Calu3 (cell line): ENCODE measurements around the gene P2RX3. TPM values are rescaled to one million over a fixed set of nuclear protein-coding genes. Genes with fewer than 3 reads are reported as not detected.

Source experiments
- BruUV-seq: library from RNA; stranded (reverse); fragments of 400-500 nt; replicated peaks from 2 replicates; lab custom pipeline; 2021; lab: Mats Ljungman, UMichigan
- CTCF ChIA-PET: fragments of 300-600 bp; sonication (Branson Sonifier 250); formaldehyde crosslinking; loops from one replicate; lab custom pipeline; 2022; ENCODE audit warnings: antibody characterized with exemption; lab: Charles Lee
- DNase-seq: peaks from one replicate; pipeline ENCODE4 v3.0.0; 2022
- H3K27ac Mint-ChIP-seq: one replicate; pipeline ENCODE4 v1.8.0; 2022; ENCODE audit warnings: mixed read lengths; ENCODE audit not compliant: unreplicated experiment
- H3K27me3 Mint-ChIP-seq: one replicate; pipeline ENCODE4 v1.8.0; 2022; ENCODE audit warnings: mixed read lengths; ENCODE audit not compliant: unreplicated experiment
- H3K36me3 Mint-ChIP-seq: one replicate; pipeline ENCODE4 v1.8.0; 2022; ENCODE audit warnings: mild to moderate bottlenecking, moderate library complexity, mixed read lengths; ENCODE audit not compliant: insufficient read depth, unreplicated experiment
- H3K4me1 Mint-ChIP-seq: one replicate; pipeline ENCODE4 v1.8.0; 2022; ENCODE audit warnings: mild to moderate bottlenecking, low read depth, mixed read lengths; ENCODE audit not compliant: unreplicated experiment
- H3K4me3 Mint-ChIP-seq: one replicate; pipeline ENCODE4 v1.8.0; 2022; ENCODE audit warnings: mild to moderate bottlenecking, low read depth, moderate library complexity, mixed read lengths; ENCODE audit not compliant: unreplicated experiment
- H3K9me3 Mint-ChIP-seq: one replicate; pipeline ENCODE4 v1.8.0; 2022; ENCODE audit warnings: low read depth, mixed read lengths; ENCODE audit not compliant: unreplicated experiment
- CTCF ChIP-seq: fragments of 200-600 bp; IDR thresholded peaks from one replicate; pipeline ENCODE4 v1.8.0; 2022; ENCODE audit warnings: antibody characterized with exemption; ENCODE audit not compliant: unreplicated experiment
- intact Hi-C: fragments of 100-400 bp; cut with micrococcal nuclease; formaldehyde crosslinking; loops from one replicate; pipeline ENCODE4 v1.10.0; 2022; ENCODE audit not compliant: unreplicated experiment
- total RNA-seq: library from RNA; stranded (reverse); gene quantifications from 2 replicates; pipeline ENCODE4 v1.2.3, GENCODE V29; 2022

Gene P2RX3
- total RNA-seq, 1 experiment from 2014 or later = not detected

DNA sequence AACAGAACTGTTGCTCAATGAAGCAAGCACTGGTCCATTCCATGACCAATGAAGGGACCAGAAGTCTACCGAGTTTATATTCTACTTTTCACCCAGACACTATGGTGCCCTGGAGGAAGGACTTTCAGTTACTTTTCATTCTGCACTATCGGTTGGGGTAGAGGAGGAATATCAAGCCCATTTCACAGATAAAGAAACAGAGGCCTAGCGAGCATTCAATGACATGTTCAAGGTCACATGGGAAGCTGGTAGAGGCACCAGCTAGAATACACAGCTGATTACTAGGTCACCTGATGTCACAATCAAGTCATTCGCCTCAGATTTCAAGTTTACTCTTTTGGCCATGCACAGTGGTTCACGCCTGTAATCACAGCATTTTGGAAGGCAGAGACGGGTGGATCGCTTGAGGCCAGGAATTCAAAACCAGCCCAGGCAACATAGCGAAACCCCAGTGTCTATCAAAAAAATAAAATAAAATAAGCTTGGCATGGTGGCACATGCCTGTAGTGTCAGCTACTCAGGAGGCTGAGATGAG is 69.9 kb downstream of the P2RX3 start:
- DNase-seq = no peak
- no TSS peak for BruUV-seq
- no peaks in the 10 kb centered on the region for H3K9me3 Mint-ChIP-seq
- no peak overlapping the region for H3K4me3 Mint-ChIP-seq
- H3K4me1 Mint-ChIP-seq = peaks cover 20% of the 10 kb centered on the region
- intact Hi-C loops = no loop called here
- H3K36me3 Mint-ChIP-seq = peaks cover 36% of the 10 kb centered on the region
- H3K27me3 Mint-ChIP-seq = no peaks in the 10 kb centered on the region
- no peak for TF ChIP-seq CTCF
- no peak overlapping the region for H3K27ac Mint-ChIP-seq
- CTCF ChIA-PET = no interaction called here

DNA sequence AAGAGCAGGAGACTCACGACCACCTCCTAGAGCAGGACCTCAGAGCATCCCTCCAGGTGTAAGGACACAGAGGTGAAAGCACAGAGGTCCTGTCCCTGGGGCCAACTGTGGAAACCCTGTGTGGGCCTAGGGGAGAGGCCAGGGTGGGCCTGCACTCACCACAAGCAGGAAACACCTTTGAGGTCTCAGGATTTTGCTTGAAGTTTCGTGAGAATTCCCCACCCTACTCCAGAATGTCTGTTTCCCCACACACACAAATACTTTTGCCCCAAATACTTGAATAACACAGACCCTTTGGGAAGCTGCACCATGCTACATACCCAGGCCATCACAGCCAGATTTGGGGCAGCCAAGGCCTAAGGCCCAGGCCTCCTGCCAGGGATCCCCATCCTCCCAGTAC is 70.6 kb downstream of the P2RX3 start:
- Mint-ChIP-seq H3K36me3 (peaks cover 42% of the 10 kb centered on the region), H3K4me1 (peaks cover 25% of the 10 kb centered on the region), H3K9me3 (no peaks in the 10 kb centered on the region), H3K27me3 (no peaks in the 10 kb centered on the region), H3K27ac (no peak overlapping the region), H3K4me3 (no peak overlapping the region)
- intact Hi-C loops = no loop called here
- CTCF ChIA-PET = no interaction called here
- TF ChIP-seq CTCF = no peak
- DNase-seq = no peak
- BruUV-seq = no TSS peak

- BruUV-seq = no TSS peak
- Mint-ChIP-seq H3K36me3 (peaks cover 50% of the 10 kb centered on the region), H3K27ac (no peak overlapping the region), H3K4me3 (no peak overlapping the region), H3K4me1 (peaks cover 29% of the 10 kb centered on the region), H3K9me3 (no peaks in the 10 kb centered on the region), H3K27me3 (no peaks in the 10 kb centered on the region)
- no peak for TF ChIP-seq CTCF
- DNase-seq = no peak
- CTCF ChIA-PET = interaction anchor here (1.0 kb wide), 1 partner anchor 105 kb away, joined by 3 read pairs; no protein-coding TSS in a partner anchor
- intact Hi-C loops = loop anchor here (2.0 kb wide), 1 partner anchor 17 kb away; the partner anchor contains the start of gene SLC43A3
Measured at GRCh38 chr11:57409321-57410100, 71.4 kb downstream of the P2RX3 start.

DNA sequence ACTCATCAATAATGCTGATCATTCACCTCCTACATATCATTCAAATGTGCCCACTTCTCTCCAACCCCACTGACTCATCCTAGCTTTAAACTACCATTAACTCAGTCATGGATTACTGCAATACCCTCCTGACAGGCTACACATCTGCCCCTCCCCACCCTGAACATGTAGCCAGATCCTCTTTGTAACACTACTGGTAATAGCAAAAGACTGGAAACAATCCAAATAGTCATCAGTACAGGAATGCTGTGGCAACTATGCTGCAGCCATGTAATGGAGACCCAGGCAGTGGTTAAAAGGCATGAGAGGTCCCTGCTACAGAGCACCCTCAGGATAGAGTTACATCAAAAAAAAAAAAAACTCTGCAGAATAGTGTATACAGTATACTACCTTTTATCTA is 72.1 kb downstream of the P2RX3 start:
- Mint-ChIP-seq H3K9me3 (no peaks in the 10 kb centered on the region), H3K27me3 (no peaks in the 10 kb centered on the region), H3K27ac (no peak overlapping the region), H3K36me3 (peaks cover 56% of the 10 kb centered on the region), H3K4me3 (no peak overlapping the region), H3K4me1 (peaks cover 29% of the 10 kb centered on the region)
- CTCF ChIA-PET = interaction anchor here (1.0 kb wide), 1 partner anchor 104 kb away, joined by 3 read pairs; no protein-coding TSS in a partner anchor
- no peak for TF ChIP-seq CTCF
- intact Hi-C loops = loop anchor here (2.0 kb wide), 1 partner anchor 17 kb away; the partner anchor contains the start of gene SLC43A3
- DNase-seq = no peak
- no TSS peak for BruUV-seq
